ENCODE data around the gene AICDA. TPM values are rescaled to one million over a fixed set of nuclear protein-coding genes. Genes with fewer than 3 reads are reported as not detected.

AICDA gene
- total RNA-seq, 1 donor, result not detected

DNA sequence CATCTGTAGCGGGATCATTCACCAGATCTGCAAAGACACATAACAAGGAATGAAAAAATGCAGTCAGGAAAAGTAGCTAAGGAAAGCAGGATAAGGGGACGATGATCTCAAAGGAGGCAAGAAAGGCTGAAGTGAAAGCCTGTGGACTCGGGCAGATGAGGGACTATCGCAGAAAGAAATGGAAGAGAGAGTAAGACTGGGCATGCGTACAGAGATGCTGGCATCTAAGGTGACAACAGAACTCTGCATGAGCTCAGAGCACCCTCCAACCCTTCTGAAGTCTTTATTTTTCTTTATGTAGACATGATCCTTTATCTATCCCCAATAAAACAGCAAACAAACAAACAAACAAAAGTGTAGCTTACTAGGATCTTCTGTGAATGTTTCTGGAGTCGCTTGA, 42.8 kb upstream of the AICDA start:
- Histone ChIP-seq H4K20me1 (ENCODE audit: insufficient read depth, low read length) (no peaks in the 10 kb centered on the region), H2AFZ (ENCODE audit: low read length) (no peak overlapping the region), H3K4me3 (ENCODE audit: insufficient read depth, low read length) (no peak overlapping the region), H3K79me2 (ENCODE audit: insufficient read depth, low read length) (no peaks in the 10 kb centered on the region), H3K4me1 (ENCODE audit: insufficient read depth, low read length) (peaks cover 15% of the 10 kb centered on the region), H3K27me3 (ENCODE audit: insufficient read depth, low read length) (no peaks in the 10 kb centered on the region), H3K4me2 (ENCODE audit: insufficient read depth, low read length) (no peak overlapping the region), H3K27ac (ENCODE audit: low read depth, low read length) (no peak overlapping the region), H3K9me3 (ENCODE audit: low read depth, low read length) (no peaks in the 10 kb centered on the region), H3K36me3 (ENCODE audit: insufficient read depth, low read length) (no peaks in the 10 kb centered on the region)
- DNase-seq (ENCODE audit: insufficient read length, low spot score, missing footprints), result no peak
- TF ChIP-seq CTCF (IDR thresholded peaks at IDR 0.05; ENCODE audit: extremely low read depth, low read depth, low read length), result no peak

- no peak for DNase-seq (ENCODE audit: insufficient read length, low spot score, missing footprints)
- TF ChIP-seq CTCF (IDR thresholded peaks at IDR 0.05; ENCODE audit: extremely low read depth, low read depth, low read length), result no peak
- no peaks in the 10 kb centered on the region for H3K4me1 ChIP-seq (ENCODE audit: insufficient read depth, low read length)
Measured at GRCh38 chr12:8648576-8649205, 36.0 kb upstream of the AICDA start.

DNA sequence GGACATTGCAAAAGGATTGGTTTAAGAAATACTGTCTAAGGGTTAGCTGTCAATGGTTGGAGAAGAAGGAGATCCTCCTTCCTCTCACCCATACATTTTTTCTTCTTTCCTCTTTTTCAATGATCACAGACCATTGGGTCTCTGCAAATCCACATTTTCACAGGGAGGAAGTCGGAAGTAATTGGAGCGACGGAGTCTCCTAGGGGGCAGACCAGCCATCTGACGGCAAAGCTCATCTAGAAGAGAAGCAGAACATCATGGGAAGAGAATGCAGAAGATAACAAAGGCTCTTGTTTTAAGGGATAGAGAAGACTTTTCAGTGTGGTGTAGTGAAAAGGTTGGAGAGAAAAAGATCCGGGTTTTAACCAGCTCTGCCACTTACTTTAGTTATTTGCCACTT, 35.3 kb upstream of the AICDA start:
- Histone ChIP-seq H3K36me3 (ENCODE audit: insufficient read depth, low read length) (no peaks in the 10 kb centered on the region), H3K4me3 (ENCODE audit: insufficient read depth, low read length) (no peak overlapping the region), H4K20me1 (ENCODE audit: insufficient read depth, low read length) (no peaks in the 10 kb centered on the region), H3K4me1 (ENCODE audit: insufficient read depth, low read length) (no peaks in the 10 kb centered on the region), H3K9me3 (ENCODE audit: low read depth, low read length) (no peaks in the 10 kb centered on the region), H3K79me2 (ENCODE audit: insufficient read depth, low read length) (no peaks in the 10 kb centered on the region), H3K27me3 (ENCODE audit: insufficient read depth, low read length) (no peaks in the 10 kb centered on the region), H3K4me2 (ENCODE audit: insufficient read depth, low read length) (no peak overlapping the region), H3K27ac (ENCODE audit: low read depth, low read length) (no peak overlapping the region), H2AFZ (ENCODE audit: low read length) (no peak overlapping the region)
- no peak for DNase-seq (ENCODE audit: insufficient read length, low spot score, missing footprints)
- TF ChIP-seq CTCF (IDR thresholded peaks at IDR 0.05; ENCODE audit: extremely low read depth, low read depth, low read length), result no peak

More at GRCh38 chr12:8648576-8649205, 36.0 kb upstream of the AICDA start:
- no peak overlapping the region for H3K4me3 ChIP-seq (ENCODE audit: insufficient read depth, low read length)
- H3K9me3 ChIP-seq (ENCODE audit: low read depth, low read length), result no peaks in the 10 kb centered on the region
- H4K20me1 ChIP-seq (ENCODE audit: insufficient read depth, low read length), result no peaks in the 10 kb centered on the region
- H3K27ac ChIP-seq (ENCODE audit: low read depth, low read length), result no peak overlapping the region
- no peaks in the 10 kb centered on the region for H3K79me2 ChIP-seq (ENCODE audit: insufficient read depth, low read length)
- no peaks in the 10 kb centered on the region for H3K36me3 ChIP-seq (ENCODE audit: insufficient read depth, low read length)
- H3K27me3 ChIP-seq (ENCODE audit: insufficient read depth, low read length), result no peaks in the 10 kb centered on the region
- H3K4me2 ChIP-seq (ENCODE audit: insufficient read depth, low read length), result no peak overlapping the region
- no peak overlapping the region for H2AFZ ChIP-seq (ENCODE audit: low read length)

- Histone ChIP-seq H3K4me1 (ENCODE audit: insufficient read depth, low read length) (no peaks in the 10 kb centered on the region), H3K36me3 (ENCODE audit: insufficient read depth, low read length) (no peaks in the 10 kb centered on the region), H3K27me3 (ENCODE audit: insufficient read depth, low read length) (no peaks in the 10 kb centered on the region), H4K20me1 (ENCODE audit: insufficient read depth, low read length) (no peaks in the 10 kb centered on the region), H3K27ac (ENCODE audit: low read depth, low read length) (no peak overlapping the region), H3K79me2 (ENCODE audit: insufficient read depth, low read length) (no peaks in the 10 kb centered on the region), H3K4me3 (ENCODE audit: insufficient read depth, low read length) (no peak overlapping the region), H3K4me2 (ENCODE audit: insufficient read depth, low read length) (no peak overlapping the region), H3K9me3 (ENCODE audit: low read depth, low read length) (no peaks in the 10 kb centered on the region), H2AFZ (ENCODE audit: low read length) (no peak overlapping the region)
- no peak for DNase-seq (ENCODE audit: insufficient read length, low spot score, missing footprints)
- TF ChIP-seq CTCF (IDR thresholded peaks at IDR 0.05; ENCODE audit: extremely low read depth, low read depth, low read length), result no peak
Measured at GRCh38 chr12:8644345-8645248, 31.9 kb upstream of the AICDA start.

Data from osteoblast (primary cell).